ENCODE measurements around the gene GLMP. TPM values are rescaled to one million over a fixed set of nuclear protein-coding genes. Genes with fewer than 3 reads are reported as not detected.

The GLMP gene
- total and polyA plus RNA-seq, 7 experiments from 2014 or later, result 17.6 to 40.4 (median 23.4) TPM

GRCh38 chr1:156284112-156284511, 11.4 kb downstream of the GLMP start, which contains the start of gene TMEM79:
Gene TMEM79, plus strand, starts transcription at chr1:156284325. Its CDS starts 902 bp downstream, at chr1:156285227.
- intact Hi-C loops (cut with micrococcal nuclease), result no loop called here
- no peak for DNase-seq
- Mint-ChIP-seq H3K4me3 (peak within 1 kb of the TSS; percentile 85 to 99 (median 94)), H3K4me1 (peaks cover 29 to 51% (median 35%) of the 10 kb centered on the region in 7 donors), H3K36me3 (peaks cover 0 to 10% (median 0%) of the 10 kb centered on the region in 5 donors), H3K27ac (peak within 1 kb of the TSS; percentile 89 to 98 (median 95)), H3K9me3 (no peaks in the 10 kb centered on the region), H3K27me3 (peaks cover 0 to 3% (median 0%) of the 10 kb centered on the region in 5 donors)
- Histone ChIP-seq H3K9me3 (ENCODE audit: control insufficient read depth in 2 of 3, low read length in 3 of 3) (no peaks in the 10 kb centered on the region), H3K27me3 (ENCODE audit: control insufficient read depth in 2 of 2, insufficient read depth in 2 of 2, low read length in 2 of 2) (no peaks in the 10 kb centered on the region), H3K27ac (ENCODE audit: low read depth, low read length) (peak within 1 kb of the TSS; percentile 89), H3K4me1 (ENCODE audit: control insufficient read depth in 2 of 2, insufficient read depth in 2 of 2, low read length in 2 of 2) (peaks cover 15 to 22% of the 10 kb centered on the region in 2 donors), H3K36me3 (ENCODE audit: control insufficient read depth in 2 of 3, insufficient read depth in 3 of 3, low read length in 3 of 3) (peaks cover 0 to 8% (median 5%) of the 10 kb centered on the region in 3 experiments), H3K4me3 (ENCODE audit: low read length) (peak within 1 kb of the TSS; percentile 93)
- no peak for ATAC-seq
- ChIA-PET CTCF (interaction anchor here (1.6 kb wide), 1 partner anchor 11 kb away, joined by 3 read pairs; the partner anchor contains the start of gene GLMP), POLR2A (interaction anchor here (1.6 to 3.4 kb wide), 4 partner anchors 8 to 217 kb away, joined by 3 to 26 read pairs (median 6); partner anchors contain the start of genes GLMP, MEF2D and SLC25A44)

DNA sequence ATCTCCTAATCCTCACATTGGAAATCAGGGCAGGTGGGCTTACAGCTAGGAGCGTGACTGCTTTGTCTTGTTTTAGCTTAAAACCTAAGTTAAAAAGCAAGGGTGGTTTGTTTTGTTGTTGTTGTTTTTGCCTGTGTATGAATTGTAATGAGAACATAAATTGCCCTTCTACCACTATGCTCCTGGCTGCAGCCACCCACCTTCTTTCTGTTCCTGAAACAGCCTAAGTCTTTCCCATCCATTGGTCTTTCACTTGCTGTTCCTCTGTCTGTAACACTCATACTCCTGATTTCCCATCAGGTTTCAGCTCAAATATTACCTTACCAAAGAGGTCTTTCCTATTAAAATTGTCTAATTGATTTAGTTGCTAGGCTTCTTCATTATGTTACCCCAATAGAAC, 12.0 kb downstream of the GLMP start:
- Mint-ChIP-seq H3K4me1 (peaks cover 29 to 51% (median 35%) of the 10 kb centered on the region in 7 donors), H3K36me3 (peaks cover 0 to 9% (median 2%) of the 10 kb centered on the region in 5 donors), H3K27me3 (peaks cover 0 to 3% (median 0%) of the 10 kb centered on the region in 5 donors), H3K27ac (peak overlapping the region; percentile 27 to 96 (median 92)), H3K4me3 (peak overlapping the region; percentile 85 to 99 (median 94)), H3K9me3 (no peaks in the 10 kb centered on the region)
- ChIA-PET CTCF (interaction anchor here (0.6 to 1.6 kb wide), 4 partner anchors 12 to 102 kb away, joined by 3 to 5 read pairs (median 3); partner anchors contain the start of gene GLMP), POLR2A (interaction anchor here (0.6 to 3.8 kb wide), 10 partner anchors 8 to 218 kb away, joined by 3 to 28 read pairs (median 4); partner anchors contain the start of genes GLMP, MEF2D, PMF1 and SLC25A44)
- H3K27ac ChIP-seq (ENCODE audit: low read depth, low read length), result peak overlapping the region; percentile 89
- no peak for ATAC-seq
- no peaks in the 10 kb centered on the region for H3K27me3 ChIP-seq (ENCODE audit: control insufficient read depth in 2 of 2, insufficient read depth in 2 of 2, low read length in 2 of 2)
- H3K9me3 ChIP-seq (ENCODE audit: control insufficient read depth in 2 of 3, low read length in 3 of 3), result no peaks in the 10 kb centered on the region
- peaks cover 2 to 11% (median 5%) of the 10 kb centered on the region in 3 experiments for H3K36me3 ChIP-seq (ENCODE audit: control insufficient read depth in 2 of 3, insufficient read depth in 3 of 3, low read length in 3 of 3)
- intact Hi-C loops (cut with micrococcal nuclease), result loop anchor here (1.0 to 2.0 kb wide), 4 partner anchors 53 to 483 kb away; partner anchors contain the start of genes KHDC4 (in 1 of the 2) and PRCC (in 1 of the 2)
- DNase-seq, result no peak
- peaks cover 15 to 22% of the 10 kb centered on the region in 2 donors for H3K4me1 ChIP-seq (ENCODE audit: control insufficient read depth in 2 of 2, insufficient read depth in 2 of 2, low read length in 2 of 2)
- H3K4me3 ChIP-seq (ENCODE audit: low read length), result peak overlapping the region; percentile 93

DNA sequence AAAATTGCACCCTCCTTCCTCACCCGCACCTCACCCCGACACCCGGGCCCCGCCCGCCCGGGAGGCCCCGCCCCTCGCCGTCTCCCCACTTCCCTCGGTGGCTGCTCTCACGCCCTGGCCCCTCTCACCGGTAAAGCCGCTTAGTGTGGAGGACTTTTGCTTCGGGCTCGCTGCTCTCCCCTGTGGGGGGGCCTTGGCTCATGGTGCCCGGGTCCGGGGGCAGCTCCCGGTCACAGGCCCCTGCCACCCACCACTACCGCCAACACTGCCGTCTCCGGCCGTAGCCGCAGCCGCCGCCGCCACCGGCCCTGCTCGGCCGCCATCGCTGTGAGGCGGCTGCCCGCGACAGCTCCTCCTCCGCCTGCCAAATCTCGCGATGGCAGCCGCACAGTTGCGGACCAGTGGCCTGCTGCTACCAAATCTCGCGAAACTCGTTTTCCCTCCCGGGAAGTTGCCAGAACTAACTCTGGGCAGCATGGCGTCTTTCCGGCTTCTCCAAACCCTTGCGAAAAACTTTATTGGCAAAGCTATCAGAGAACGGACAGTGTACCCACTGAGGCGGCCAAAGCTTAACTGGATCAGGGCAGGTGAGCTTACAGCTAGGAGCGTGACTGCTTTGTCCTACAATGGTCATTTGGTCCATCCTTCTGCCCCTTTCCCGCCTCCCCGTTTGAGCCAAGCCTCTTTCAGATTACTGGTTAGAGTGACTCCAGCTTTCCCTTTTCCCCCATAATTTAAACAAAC, 12.8 kb downstream of the GLMP start, which contains the start of gene SMG5:
SMG5 (minus strand) TSS at position 347 of the 744 bp plus-strand sequence; CDS start at position 202, 145 bp downstream.
- CTCF ChIA-PET, result interaction anchor here (0.6 to 1.4 kb wide), 3 partner anchors 37 to 103 kb away, joined by 3 to 5 read pairs (median 3); partner anchors contain the start of genes CCT3 and TSACC
- peaks cover 29 to 51% (median 39%) of the 10 kb centered on the region in 7 donors for H3K4me1 Mint-ChIP-seq
- ATAC-seq (peak; percentile 95), DNase-seq (peak; percentile 89 to 98 (median 96))
- peaks cover 15 to 22% of the 10 kb centered on the region in 2 donors for H3K4me1 ChIP-seq (ENCODE audit: control insufficient read depth in 2 of 2, insufficient read depth in 2 of 2, low read length in 2 of 2)
- POLR2A ChIA-PET, result interaction anchor here (0.6 to 3.8 kb wide), 19 partner anchors 9 to 600 kb away, joined by 3 to 28 read pairs (median 3); partner anchors contain the start of genes CCT3, GLMP, MEF2D and PMF1
- no peaks in the 10 kb centered on the region for H3K27me3 ChIP-seq (ENCODE audit: control insufficient read depth in 2 of 2, insufficient read depth in 2 of 2, low read length in 2 of 2)
- H3K27ac ChIP-seq (ENCODE audit: low read depth, low read length), result peak within 1 kb of the TSS; percentile 89
- peaks cover 0 to 3% (median 0%) of the 10 kb centered on the region in 5 donors for H3K27me3 Mint-ChIP-seq
- H3K9me3 Mint-ChIP-seq, result no peaks in the 10 kb centered on the region
- peaks cover 0 to 18% (median 8%) of the 10 kb centered on the region in 5 donors for H3K36me3 Mint-ChIP-seq
- H3K9me3 ChIP-seq (ENCODE audit: control insufficient read depth in 2 of 3, low read length in 3 of 3), result no peaks in the 10 kb centered on the region
- H3K4me3 ChIP-seq (ENCODE audit: low read length), result peak within 1 kb of the TSS; percentile 93
- peak within 1 kb of the TSS; percentile 89 to 98 (median 95) for H3K27ac Mint-ChIP-seq
- peak within 1 kb of the TSS; percentile 85 to 99 (median 94) for H3K4me3 Mint-ChIP-seq
- peaks cover 5 to 19% (median 11%) of the 10 kb centered on the region in 3 experiments for H3K36me3 ChIP-seq (ENCODE audit: control insufficient read depth in 2 of 3, insufficient read depth in 3 of 3, low read length in 3 of 3)
- intact Hi-C loops (cut with micrococcal nuclease), result loop anchor here (1.0 to 2.0 kb wide), 12 partner anchors 13 to 485 kb away; partner anchors contain the start of genes GLMP (in 2 of the 2), KHDC4 (in 2 of the 2), LAMTOR2 (in 2 of the 2) and PRCC (in 2 of the 2)

DNA sequence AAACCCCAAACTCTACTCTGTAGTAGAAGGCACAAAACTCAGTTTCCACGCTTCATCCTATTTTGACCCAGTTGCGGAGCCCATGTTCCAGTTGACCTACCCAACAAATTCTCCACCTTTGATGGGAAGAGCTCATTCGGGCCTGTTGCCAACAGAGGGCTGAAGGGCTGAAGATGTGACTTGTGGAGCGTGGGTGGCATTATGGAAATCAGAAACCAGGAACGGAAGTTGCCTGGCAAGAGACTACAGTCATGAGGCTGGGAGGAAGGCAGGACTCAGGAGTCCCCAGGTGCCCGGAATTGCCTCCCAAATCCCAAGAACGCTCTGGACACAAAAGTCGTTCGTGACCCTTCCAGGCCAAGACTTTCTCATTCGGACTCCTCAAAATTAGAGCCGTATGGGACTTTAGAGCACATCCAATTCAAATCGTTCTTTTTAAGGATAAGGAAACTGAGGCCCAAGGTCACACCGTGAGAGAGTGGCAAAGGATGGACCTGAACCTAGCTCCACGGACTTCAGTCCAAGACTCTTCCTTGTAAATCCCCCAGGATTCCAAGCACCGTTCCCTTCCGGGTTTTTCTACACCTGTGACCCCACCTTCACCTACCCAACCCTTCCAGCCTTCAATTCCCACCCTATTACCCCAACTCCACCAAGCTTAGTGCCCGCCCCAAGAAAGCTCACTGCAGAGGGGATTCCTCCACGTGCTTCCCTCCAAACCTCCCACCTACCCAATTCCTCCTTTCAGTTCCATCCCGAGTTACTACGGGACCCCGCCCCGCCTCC, 13.6 kb downstream of the GLMP start:
- ChIA-PET CTCF (interaction anchor here (0.5 to 1.4 kb wide), 2 partner anchors 12 to 56 kb away, joined by 3 read pairs; partner anchors contain the start of genes CCT3 and TSACC), POLR2A (interaction anchor here (0.5 to 3.8 kb wide), 17 partner anchors 11 to 673 kb away, joined by 3 to 28 read pairs (median 3); partner anchors contain the start of genes CCT3, GLMP, GON4L and MEF2D)
- Histone ChIP-seq H3K27ac (ENCODE audit: low read depth, low read length) (peak overlapping the region; percentile 89), H3K9me3 (ENCODE audit: control insufficient read depth in 2 of 3, low read length in 3 of 3) (no peaks in the 10 kb centered on the region), H3K4me1 (ENCODE audit: control insufficient read depth in 2 of 2, insufficient read depth in 2 of 2, low read length in 2 of 2) (peaks cover 15 to 22% of the 10 kb centered on the region in 2 donors), H3K36me3 (ENCODE audit: control insufficient read depth in 2 of 3, insufficient read depth in 3 of 3, low read length in 3 of 3) (peaks cover 7 to 27% (median 15%) of the 10 kb centered on the region in 3 experiments), H3K4me3 (ENCODE audit: low read length) (peak overlapping the region; percentile 93), H3K27me3 (ENCODE audit: control insufficient read depth in 2 of 2, insufficient read depth in 2 of 2, low read length in 2 of 2) (no peaks in the 10 kb centered on the region)
- H3K4me1 Mint-ChIP-seq, result peaks cover 29 to 51% (median 40%) of the 10 kb centered on the region in 7 donors
- ATAC-seq (no peak), DNase-seq (peak in 1 of 9 donors; percentile 42)
- H3K27ac Mint-ChIP-seq, result peak overlapping the region; percentile 89 to 98 (median 94)
- peak overlapping the region; percentile 85 to 99 (median 94) for H3K4me3 Mint-ChIP-seq
- no peaks in the 10 kb centered on the region for H3K9me3 Mint-ChIP-seq
- peaks cover 6 to 24% (median 11%) of the 10 kb centered on the region in 5 donors for H3K36me3 Mint-ChIP-seq
- intact Hi-C loops (cut with micrococcal nuclease), result loop anchor here (1.0 to 2.0 kb wide), 12 partner anchors 13 to 485 kb away; partner anchors contain the start of genes GLMP (in 2 of the 2), LAMTOR2 (in 2 of the 2), PRCC (in 2 of the 2) and SLC25A44 (in 2 of the 2)
- peaks cover 0 to 3% (median 0%) of the 10 kb centered on the region in 5 donors for H3K27me3 Mint-ChIP-seq

GRCh38 chr1:156281281-156281680, 14.2 kb downstream of the GLMP start:
- peak in 4 of 9 donors; percentile 12 to 47 (median 30) for DNase-seq
- Histone ChIP-seq H3K4me3 (ENCODE audit: low read length) (peak overlapping the region; percentile 93), H3K4me1 (ENCODE audit: control insufficient read depth in 2 of 2, insufficient read depth in 2 of 2, low read length in 2 of 2) (peaks cover 15 to 22% of the 10 kb centered on the region in 2 donors), H3K36me3 (ENCODE audit: control insufficient read depth in 2 of 3, insufficient read depth in 3 of 3, low read length in 3 of 3) (peaks cover 10 to 33% (median 21%) of the 10 kb centered on the region in 3 experiments), H3K9me3 (ENCODE audit: control insufficient read depth in 2 of 3, low read length in 3 of 3) (no peaks in the 10 kb centered on the region), H3K27me3 (ENCODE audit: control insufficient read depth in 2 of 2, insufficient read depth in 2 of 2, low read length in 2 of 2) (no peaks in the 10 kb centered on the region), H3K27ac (ENCODE audit: low read depth, low read length) (peak overlapping the region; percentile 89)
- peak overlapping the region; percentile 85 to 99 (median 94) for H3K4me3 Mint-ChIP-seq
- POLR2A ChIA-PET, result interaction anchor here (1.1 to 3.8 kb wide), 7 partner anchors 10 to 591 kb away, joined by 3 to 28 read pairs (median 5); partner anchors contain the start of genes CCT3, GON4L, PMF1 and TSACC
- no peak for ATAC-seq
- peaks cover 8 to 28% (median 14%) of the 10 kb centered on the region in 5 donors for H3K36me3 Mint-ChIP-seq
- H3K4me1 Mint-ChIP-seq, result peaks cover 29 to 51% (median 40%) of the 10 kb centered on the region in 7 donors
- peaks cover 0 to 3% (median 0%) of the 10 kb centered on the region in 5 donors for H3K27me3 Mint-ChIP-seq
- H3K9me3 Mint-ChIP-seq, result no peaks in the 10 kb centered on the region
- CTCF ChIA-PET, result interaction anchor here (0.5 to 1.4 kb wide), 3 partner anchors 13 to 57 kb away, joined by 3 read pairs; partner anchors contain the start of genes CCT3 and TSACC
- H3K27ac Mint-ChIP-seq, result peak overlapping the region in 8 of 9 donors; percentile 61 to 95 (median 92)
- intact Hi-C loops (cut with micrococcal nuclease), result no loop called here
